GM19328 (cell line): ENCODE measurements around the gene IRX6.

Experiments used
- ATAC-seq: cut with Tn5 transposase; IDR thresholded peaks from one replicate; pipeline ENCODE4 v1.9.1; 2021; ENCODE audit warnings: mild to moderate bottlenecking, moderate library complexity; ENCODE audit not compliant: unreplicated experiment

The IRX6 gene

DNA sequence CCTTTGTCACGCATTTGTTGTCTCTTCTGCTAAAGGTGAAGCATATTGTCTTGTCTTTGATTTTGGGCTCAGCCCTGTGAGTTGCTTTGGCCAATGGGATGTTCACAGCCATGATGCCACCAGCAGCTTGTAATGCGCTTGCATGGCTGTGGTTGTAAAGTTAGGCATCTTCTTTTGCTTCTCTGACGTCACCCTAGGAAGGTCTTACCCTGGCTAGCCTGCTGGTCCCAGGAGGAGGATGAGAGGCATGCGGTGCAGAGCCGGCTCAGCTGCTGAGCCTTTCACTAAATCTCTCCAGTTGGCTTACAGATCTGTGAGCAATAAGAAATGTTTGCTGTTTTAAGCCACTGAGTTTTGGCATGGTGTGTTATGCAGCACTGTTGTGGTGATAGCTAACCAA, 40.8 kb downstream of the IRX6 start:
- ATAC-seq, result no peak

DNA sequence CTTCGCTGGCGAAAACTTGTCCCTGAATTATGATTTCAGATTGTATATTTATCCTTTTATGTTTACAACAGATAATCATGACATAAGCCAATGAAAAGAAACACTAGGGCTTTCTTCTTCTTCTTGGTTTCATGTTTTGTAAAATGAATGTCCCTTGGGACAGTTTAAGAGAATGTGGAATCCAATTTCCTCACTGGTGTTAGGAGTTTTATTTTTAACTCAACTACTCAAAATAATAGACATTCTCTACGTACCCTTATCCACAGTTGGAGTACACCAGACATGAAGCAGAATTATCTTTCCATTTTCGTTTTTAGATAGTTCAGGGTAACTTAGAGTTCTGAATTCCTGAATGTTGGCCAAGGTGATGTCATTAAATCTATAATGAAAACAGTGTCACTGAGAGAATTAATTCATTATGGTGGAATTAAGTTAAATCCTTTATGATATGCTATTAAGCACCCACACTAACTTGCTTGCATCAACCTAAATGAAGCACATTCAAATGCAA, 43.4 kb downstream of the IRX6 start:
- ATAC-seq, result no peak

- ATAC-seq, result no peak
Observed at GRCh38 chr16:55367866-55368603, 44.0 kb downstream of the IRX6 start.

GRCh38 chr16:55369151-55369550, 45.1 kb downstream of the IRX6 start:
- ATAC-seq, result no peak

GRCh38 chr16:55370762-55371482, 46.9 kb downstream of the IRX6 start:
- no peak for ATAC-seq

GRCh38 chr16:55372792-55373488, 48.9 kb downstream of the IRX6 start:
- ATAC-seq, result no peak

GRCh38 chr16:55373489-55373832, 49.5 kb downstream of the IRX6 start:
- no peak for ATAC-seq

GRCh38 chr16:55376045-55376444, 52.0 kb downstream of the IRX6 start:
- no peak for ATAC-seq

- no peak for ATAC-seq
Observed at GRCh38 chr16:55376567-55377167, 52.7 kb downstream of the IRX6 start.

DNA sequence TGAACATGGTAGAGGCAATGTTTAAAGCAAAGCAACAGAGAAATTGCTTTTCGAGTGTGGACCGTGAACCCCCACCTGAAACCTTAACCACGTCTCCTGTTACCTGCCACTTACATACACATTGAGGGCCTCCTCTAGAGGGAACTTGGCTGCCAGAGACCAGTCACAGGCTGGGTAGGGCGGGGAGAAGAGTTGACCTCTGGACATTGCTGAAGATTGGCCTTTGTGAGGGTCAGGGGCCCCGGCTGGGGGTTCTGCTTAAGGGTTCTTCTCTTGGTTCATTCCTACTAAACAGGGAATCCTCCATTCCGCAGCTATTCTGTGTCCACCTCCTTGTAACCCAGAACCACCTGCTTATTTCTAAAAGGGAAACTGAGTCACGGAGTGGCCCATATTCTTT, 53.8 kb downstream of the IRX6 start:
- no peak for ATAC-seq

GRCh38 chr16:55378616-55379015, 54.6 kb downstream of the IRX6 start:
- no peak for ATAC-seq

GRCh38 chr16:55379371-55379770, 55.4 kb downstream of the IRX6 start:
- no peak for ATAC-seq

DNA sequence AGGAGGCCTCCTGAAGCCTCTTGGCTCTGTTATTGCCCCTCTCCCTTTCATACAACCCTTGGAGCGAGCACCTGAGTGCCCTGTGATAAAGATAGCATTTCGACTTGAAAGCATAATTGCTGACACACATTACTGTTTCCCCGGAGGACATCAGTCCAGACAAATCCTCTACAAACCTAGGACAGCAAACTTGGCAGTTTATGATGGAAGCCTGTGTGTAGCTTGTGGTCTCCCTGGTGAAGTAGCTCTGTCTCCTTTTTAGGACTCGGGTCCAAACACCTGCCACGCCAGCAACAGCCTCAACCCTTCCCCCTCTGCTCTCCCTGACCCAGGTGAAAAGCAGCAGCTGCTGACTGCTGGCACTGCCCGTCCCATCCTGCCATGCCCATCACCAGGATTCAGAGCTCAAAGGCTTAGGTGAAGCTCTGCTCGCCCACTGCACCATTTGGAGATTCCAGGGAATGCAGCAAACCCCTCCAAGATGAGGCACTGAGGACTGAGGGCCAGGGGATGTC, 55.9 kb downstream of the IRX6 start:
- no peak for ATAC-seq
